GM19438 (cell line): Measurements from ENCODE around the gene LRRC42.

Experiments used
- ATAC-seq: cut with Tn5 transposase; IDR thresholded peaks from one replicate; pipeline ENCODE4 v1.9.1; 2021; ENCODE audit warnings: low read depth; ENCODE audit not compliant: unreplicated experiment

Gene LRRC42, protein sequence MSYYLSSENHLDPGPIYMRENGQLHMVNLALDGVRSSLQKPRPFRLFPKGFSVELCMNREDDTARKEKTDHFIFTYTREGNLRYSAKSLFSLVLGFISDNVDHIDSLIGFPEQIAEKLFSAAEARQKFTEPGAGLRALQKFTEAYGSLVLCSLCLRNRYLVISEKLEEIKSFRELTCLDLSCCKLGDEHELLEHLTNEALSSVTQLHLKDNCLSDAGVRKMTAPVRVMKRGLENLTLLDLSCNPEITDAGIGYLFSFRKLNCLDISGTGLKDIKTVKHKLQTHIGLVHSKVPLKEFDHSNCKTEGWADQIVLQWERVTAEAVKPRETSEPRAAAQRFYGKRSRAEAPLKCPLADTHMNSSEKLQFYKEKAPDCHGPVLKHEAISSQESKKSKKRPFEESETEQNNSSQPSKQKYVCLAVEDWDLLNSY

DNA sequence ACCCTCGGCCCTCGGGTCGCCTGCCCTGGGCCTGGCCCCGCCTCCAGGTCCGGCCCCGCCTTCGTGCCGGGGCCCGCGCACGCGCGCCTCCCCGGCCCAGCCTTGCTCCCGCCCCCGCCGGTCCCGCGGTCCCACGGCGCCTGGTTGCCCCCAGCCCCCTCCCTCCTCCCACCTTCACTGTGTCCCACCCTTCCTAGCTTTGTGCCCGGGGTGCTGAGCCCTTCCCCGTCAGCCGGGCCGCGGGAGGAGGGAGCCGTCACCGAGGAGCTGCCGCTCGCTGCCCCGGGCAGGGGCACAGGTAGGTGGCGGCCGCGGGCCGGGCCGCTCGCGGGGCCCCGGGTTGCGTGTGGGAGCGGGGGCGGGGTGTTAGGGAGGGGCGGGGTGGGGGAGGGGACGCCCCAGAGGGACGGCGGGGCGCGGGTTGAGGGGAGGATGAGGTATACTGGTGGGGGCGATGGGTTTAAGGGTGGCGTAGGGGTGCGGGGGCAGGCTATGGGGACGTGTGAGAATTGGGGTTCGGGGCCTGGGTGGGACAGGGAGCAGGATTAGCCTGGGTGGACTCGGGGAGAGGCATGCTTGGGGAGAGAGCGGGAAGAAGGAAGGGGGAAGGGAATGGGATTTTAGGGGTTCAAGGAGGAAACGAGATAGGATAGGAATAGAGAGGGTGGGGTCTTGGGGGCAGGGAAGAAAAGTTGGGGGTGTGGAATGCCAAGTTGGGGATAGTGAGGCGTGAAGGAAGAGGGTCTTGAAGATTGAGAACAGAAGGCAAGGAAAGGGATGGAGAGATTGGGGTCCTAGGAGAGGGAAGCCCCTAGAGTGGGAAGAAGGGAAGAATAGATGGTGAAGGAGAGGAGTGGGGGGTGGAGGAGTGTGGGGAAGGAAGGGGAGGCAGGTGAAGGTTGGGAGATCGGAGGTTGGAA, at the start of gene LRRC42:
TSS of gene LRRC42 (plus strand) at position 99 of the 920 bp plus-strand sequence. CDS start 5,650 bp downstream, outside the sequence.
- peak; percentile 64 for ATAC-seq

DNA sequence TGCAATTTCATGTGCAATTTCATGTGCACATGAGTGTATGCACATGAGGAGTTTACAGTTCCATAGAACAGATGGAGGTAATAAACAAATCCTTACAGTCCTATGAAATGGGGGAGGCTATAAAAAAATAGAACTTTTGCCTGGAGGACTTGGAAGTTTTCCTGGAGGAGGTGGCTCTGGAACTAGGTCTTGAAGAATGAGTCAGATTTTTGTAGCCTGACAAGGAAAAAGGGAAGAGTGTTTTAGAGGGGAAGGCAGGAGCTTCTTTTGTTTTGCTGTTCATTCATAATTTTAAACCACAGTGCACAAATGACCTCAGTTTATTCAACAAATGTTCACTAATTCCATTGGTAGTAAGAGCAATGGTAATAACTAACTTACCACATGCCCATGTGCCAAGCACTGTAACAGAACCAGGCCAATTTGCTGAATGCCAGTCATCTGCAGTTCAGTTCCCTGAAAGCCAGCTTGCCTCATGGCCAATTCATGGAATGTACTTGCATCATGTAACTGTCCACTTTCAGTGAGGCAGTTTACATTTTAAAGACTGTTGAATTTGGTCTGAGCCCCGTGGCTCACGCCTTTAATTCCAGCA, 49.4 kb upstream of the LRRC42 start:
- no peak for ATAC-seq

DNA sequence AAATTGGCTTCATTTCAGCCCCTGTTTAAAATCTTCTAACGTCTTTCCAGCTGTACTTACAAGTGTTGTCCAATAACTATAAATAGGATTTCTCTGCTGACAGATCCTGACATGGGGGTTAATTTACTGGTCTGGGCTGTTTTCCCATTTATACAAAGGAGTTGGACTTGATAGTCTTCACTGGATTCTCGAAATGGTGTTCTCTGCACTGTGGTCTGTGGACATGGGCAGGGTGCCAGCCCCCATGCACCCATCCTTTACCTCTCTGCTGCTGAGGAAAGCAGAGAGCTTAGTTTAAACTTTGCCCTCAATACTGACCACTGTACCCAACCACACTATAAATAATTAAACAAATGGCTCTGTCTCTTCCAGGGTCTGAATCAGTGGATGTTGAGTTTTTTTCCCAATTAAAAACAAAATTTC, 46.9 kb upstream of the LRRC42 start:
- no peak for ATAC-seq

DNA sequence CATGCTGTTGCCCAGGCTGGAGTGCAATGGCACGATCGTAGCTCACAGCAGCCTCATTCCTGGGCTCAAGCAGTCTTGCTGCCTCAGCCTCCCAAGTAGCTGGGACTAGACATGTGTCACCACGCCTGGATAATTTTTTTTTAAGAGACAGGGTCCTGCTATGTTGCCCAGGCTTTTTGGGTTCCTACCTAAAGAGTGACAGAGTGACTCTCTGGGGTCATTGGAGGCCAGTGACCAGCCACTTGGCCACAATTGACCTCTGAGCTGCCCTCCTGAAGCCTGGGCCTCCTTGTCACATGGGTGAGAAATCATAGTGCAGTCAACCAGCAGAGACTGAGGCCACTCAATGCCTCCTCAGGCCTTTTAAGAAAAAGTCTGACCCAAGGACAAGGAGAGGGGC, 46.4 kb upstream of the LRRC42 start:
- no peak for ATAC-seq

DNA sequence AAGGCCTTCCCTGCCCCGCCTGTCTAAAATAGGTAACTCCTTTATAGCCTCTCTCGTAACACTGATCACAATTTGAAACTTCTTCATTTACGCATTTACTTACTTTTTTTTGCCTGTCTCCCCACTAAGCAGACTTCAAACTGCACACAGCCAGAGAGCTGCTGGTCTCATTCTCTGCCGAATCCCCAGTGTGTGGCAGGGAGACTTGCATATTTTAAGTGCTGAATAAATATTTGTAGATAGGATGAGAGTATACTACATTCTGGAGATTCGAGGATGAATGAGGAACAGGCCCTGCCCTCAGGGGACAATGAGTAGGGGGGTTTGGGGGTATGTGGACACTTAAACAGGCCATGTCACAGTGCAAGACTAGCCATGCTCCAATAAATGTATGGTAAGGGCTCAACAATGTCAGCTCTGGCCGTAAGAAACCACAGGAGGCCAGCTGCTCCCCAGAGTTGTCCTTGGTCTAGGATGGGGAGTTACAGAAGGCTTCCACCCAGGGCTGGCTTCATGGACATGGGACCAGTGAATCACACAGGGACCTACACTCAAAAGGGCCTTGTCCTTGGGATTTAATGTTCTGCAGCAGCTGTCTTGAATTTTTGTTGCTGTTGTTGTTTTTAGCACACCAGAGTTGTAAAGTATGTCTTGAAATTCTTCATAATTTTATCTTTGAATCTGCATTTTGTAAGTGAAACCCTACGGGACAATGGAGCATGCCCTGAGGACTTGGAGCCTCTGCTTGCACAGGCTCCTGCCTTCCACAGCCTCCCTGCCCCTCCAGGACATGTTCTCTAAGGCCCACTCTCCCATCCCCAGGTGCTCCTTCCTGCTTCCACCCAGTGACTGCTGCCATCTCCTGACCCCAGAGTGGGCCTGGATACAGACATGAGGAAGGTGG, 43.7 kb upstream of the LRRC42 start:
- no peak for ATAC-seq

DNA sequence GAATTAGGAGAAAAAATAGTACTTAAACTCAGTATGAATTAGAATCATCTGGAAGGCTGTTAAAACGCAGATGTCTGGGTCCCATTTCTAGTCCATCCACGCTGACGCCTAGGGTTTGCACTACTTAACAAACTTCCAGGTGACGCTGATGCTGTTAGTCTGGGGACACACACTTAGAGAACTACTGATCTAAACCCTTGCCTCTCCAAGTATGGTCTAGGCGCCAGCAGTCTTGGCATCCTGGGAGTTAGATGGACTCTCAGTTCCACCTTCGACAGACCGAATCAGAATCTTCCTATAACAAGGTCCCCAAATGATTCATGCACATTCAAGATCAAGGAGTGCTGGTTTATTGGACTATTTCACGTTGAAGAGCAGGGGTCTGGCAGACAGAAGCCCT, 40.6 kb upstream of the LRRC42 start:
- no peak for ATAC-seq

DNA sequence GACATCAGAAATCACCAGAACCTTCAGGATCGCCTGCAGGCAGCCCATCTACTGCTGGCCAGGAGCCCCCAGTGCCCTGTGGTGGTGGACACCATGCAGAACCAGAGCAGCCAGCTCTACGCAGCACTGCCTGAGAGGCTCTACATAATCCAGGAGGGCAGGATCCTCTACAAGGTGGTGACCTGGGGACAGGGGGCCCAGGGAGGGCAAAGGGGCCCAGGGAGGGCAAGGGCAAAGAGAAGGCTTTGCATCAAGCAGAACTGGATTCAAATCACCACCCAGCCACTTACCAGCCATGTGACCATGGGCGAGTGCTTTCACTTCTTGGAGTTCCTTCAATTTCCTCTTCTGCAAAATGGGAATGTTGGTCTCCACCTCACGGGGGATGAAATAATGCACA, 40.0 kb upstream of the LRRC42 start:
- ATAC-seq: no peak

DNA sequence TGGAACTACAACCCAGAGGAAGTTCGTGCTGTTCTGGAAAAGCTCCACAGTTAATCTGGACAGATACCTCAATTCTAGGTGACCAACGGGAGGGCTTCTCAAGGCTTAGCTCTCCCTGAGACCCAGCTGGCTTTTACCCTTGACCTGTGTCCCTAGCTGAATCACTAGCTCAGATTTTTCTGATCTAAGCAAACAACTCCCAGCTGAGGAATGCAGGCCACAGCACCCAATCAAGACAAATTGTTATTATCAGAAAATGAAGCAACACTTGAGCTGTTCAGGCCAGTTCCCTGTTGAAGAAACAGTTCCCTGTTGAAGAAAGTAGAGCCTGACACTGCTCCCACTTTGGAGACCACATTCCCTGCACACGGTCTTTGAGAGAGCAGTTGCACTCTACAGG, 36.2 kb upstream of the LRRC42 start:
- no peak for ATAC-seq

DNA sequence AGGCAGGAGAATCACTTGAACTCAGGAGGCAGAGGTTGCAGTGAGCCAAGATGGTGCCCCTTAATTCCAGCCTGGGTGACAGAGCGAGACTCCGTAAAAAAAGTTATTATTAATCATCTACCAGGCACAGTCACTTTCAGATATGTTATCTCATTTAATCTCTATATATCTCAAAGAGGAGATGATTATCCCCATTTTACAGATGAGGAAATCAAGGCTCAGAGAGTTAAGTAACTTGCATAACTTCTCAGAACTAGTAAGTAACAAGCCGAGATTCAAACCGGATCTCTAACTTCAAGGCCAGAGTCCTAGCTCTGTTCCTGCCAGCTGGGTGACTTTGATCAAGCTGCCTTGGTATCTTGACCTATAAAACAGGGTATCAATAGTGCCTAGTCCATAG, 34.7 kb upstream of the LRRC42 start:
- ATAC-seq: no peak

DNA sequence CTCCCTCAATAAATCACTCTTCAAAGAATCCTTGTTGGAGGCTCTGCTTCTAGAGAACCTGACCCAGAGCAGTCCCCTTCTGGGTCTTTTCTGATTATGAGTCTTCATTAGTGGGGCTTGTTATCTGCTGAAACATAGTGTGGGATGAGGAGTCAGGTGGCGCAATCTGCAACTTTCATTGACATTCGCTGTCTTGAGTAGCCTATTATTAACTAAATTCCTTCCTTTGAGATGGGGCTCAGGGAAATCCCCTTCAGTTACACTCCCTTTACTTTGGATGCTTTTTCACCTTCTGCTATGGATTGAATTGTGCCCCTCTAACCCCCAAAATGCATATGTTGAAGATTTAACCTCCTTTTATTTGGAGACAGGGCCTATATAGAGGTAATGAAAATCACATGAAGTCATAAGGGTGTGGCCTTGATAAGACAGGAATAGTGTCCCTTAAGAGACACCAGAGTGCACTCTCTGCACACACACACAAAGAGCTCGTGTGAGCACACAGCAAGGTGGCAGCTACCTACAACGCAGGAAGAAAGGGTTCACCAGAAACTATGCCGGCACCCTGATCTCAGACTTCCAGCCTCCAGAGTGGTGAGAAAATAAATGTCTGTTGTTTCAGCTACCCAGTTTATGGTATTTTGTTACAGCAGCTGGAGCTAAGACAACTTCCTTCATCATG, 32.7 kb upstream of the LRRC42 start:
- ATAC-seq: no peak

DNA sequence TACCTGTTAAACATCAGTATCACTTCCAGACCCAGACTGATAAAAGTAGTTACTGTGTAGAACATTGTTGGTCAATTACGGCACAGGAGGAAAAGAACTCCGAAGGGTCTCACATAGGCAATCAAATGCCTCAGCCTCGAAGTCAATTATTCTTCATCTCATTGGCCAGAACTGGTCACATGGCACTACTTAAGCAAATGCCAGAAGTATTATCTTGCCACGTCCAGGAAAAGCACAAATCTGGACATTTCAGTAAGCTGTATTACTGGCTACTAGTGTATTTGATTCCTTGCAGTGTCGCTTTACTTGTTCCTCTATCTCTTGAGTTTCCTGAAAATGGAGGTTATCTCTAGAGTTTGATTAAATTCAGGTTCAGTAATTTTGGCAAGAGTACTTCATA, 27.8 kb upstream of the LRRC42 start:
- no peak for ATAC-seq

DNA sequence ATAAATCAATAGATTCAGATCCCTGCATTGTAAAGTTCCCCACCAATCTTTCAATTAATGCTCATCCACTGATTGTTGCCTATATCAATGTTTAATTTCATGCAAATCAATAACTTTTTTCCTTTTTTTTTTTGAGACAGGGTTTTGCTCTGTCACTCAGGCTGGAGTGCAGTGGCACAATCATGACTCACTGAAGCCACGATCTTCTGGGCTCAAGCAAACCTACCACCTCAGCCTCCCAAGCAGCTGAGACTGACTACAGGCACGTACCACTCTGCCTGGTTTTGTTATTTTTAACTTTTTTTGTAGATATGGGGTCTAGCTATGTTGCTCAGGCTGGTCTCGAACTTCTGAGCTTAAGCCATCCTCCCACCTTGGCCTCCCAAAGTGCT, 26.5 kb upstream of the LRRC42 start:
- no peak for ATAC-seq

DNA sequence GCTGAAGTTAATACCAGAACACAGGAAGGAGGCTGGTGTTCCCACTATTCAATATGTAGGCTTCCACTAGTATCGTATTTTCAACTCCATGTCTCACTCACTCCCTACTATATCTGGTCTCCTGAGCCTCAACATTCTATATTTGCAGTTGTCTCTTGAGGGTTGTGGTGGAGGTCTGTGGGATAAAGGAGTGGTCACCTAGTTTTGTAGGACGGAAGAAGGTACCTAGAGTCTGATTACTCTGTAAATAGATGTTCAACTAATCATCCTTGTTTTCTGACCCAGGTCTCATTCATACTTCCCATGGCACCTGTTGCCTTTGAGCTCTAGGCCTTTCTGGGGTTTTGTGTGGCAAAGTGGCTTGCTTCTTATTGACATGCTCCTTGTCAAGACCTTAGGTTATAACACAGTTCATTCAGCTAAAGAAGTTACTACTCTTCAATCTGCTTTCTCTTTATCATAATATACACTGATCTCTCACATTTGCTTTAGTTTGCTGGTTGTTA, 18.7 kb upstream of the LRRC42 start:
- no peak for ATAC-seq

DNA sequence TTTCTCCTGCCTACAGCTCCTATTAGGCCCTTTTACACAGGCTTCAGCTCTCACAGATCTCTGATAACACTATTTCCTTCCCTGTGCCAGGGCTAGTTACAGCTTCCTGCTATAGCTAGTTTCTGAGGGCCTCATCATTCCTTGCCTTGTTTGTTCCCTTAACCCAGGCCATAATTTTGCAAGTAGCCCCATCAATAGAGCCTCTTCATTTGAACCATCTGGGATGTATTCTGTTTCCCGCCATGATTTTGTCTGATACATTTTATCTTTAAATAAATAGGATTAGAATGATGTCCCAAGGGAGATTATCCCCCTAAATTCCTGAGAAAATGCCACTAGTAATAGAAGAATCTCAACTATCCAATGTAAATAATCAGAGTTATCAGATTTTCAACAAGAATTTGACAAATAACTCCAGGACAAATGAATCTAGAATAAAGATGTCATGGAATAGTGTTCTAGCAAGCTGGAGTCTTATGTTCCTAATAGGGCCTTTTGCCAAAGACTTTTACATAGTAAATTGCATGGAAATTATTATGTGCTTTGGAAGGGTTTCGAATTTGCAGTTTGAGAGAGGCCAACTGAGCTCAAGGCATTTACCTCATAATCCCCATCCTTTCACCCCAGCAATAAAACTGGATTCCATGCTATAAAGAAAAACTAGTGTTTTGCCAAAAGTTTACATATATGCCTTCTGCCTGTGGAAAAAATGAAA, 16.7 kb upstream of the LRRC42 start:
- ATAC-seq: no peak

DNA sequence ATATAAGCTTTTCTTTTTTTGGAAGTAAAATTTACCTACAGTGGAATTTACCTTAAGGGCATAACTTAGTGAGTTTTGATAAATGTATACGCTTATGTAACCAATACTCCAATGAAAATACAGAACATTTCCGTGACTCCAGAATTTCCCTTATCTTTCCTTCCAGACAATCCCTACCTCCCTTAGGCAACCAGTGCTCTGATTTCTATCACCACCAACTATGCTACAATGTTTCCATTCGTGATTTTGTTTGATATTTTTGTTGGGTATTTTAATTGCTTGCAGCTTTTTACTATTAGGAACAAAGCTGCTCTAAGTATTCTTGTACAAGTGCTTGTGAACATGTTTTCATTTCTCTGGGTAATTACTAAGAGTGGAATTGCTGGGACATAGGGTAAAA, 15.2 kb upstream of the LRRC42 start:
- no peak for ATAC-seq

DNA sequence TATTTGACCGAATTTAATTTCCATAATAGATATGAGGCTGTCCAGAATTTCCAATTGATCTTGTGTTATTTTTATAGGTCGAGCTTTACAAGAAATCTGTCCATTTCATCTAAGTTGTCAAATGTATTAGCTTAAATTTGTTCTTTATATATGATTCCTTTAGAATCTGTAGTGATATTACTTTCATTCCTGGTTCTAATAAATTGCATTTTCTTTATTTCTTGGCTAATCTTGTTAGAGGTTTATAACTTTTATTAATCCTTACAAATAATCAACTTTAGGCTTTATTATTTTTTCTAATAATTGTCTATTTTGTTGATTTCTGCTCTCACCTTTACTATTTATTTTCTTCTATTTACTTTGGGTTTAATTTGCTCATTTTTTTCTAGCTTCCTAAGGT, 14.6 kb upstream of the LRRC42 start:
- no peak for ATAC-seq

DNA sequence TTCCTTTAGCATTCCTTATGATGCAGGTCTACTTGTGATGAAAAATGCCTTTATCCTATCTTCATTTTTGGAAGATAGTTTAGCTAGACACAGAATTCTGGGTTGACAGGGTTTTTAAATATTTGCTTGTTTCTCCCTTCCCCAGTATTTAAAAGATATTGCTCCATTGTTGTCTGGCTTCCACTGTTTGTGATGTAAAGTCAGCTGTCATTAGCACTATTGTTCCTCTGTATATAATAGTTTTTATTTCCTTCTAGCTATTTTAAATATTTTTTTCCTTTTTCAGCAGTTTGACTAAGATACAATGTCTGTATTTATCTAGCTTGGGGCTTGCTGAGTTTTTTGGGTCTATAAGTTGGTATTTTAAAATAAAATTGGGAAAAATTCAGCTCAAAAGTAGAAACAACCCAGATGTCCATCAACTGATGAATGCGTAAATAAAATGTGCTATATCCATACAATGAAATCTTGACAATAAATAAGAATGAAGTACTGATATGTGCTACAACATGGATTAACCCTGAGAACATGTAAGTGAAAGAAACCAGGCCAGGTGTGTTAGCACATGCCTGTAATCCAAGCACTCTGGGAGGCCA, 11.9 kb upstream of the LRRC42 start:
- no peak for ATAC-seq

DNA sequence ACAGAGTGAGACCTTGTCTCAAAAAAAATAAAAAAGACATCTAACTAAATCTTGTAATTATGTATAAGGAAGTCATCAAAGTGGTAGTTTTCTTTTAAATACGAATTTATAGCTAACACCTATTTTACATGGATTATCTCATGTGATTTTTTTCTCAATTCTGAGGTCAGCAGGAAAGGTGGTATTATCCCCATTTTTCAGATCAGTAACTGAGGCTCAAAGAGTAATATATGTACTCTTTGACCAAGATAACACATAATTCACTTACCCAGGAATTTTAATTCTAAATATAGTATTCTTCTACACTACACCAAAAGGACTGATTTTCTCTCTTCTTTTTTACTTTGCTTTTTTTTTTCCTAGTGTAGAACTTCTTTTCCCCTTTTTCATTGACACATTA, 9.7 kb upstream of the LRRC42 start:
- ATAC-seq: no peak
